Right lobe of liver (tissue), 6 donors: ENCODE measurements around the gene ALDH8A1. TPM values are rescaled to one million over a fixed set of nuclear protein-coding genes. Genes with fewer than 3 reads are reported as not detected.

Source experiments
- ATAC-seq, 4 donors: fragments of 200-7000 bp; cut with Tn5 transposase; one replicate each; pipeline ENCODE4 v1.9.1; 2020; ENCODE audit warnings: mild to moderate bottlenecking in 4 of 4, moderate library complexity in 4 of 4
- DNase-seq, 3 donors: peaks; one replicate each; pipeline ENCODE4 v3.0.0-alpha.2; 2020
- H3K27ac ChIP-seq, 3 donors: fragments of 200-600 bp; one replicate each; pipeline ENCODE4 v1.8.0; 2022
- H3K27me3 ChIP-seq, 2 donors: fragments of 200-600 bp; one replicate each; pipeline ENCODE4 v1.8.0; 2022
- H3K36me3 ChIP-seq, 4 donors: fragments of 200-600 bp; sonication (generic) in 1 of 4; one replicate each; pipeline versions ENCODE4 v1.5.1 to v1.8.0; 2017 to 2022; ENCODE audit warnings: control low read depth in 1 of 4
- H3K4me1 ChIP-seq, 4 donors: fragments of 200-600 bp; sonication (generic) in 1 of 4; one replicate each; pipeline versions ENCODE4 v1.5.1 to v1.8.0; 2017 to 2022; ENCODE audit warnings: control low read depth in 1 of 4
- H3K4me3 ChIP-seq, 3 donors: fragments of 200-600 bp; one replicate each; pipeline ENCODE4 v1.8.0; 2022
- H3K9me3 ChIP-seq, 4 donors: fragments of 200-600 bp; sonication (generic) in 1 of 4; one replicate each; pipeline versions ENCODE4 v1.5.1 to v1.8.0; 2017 to 2022; ENCODE audit warnings: control low read depth in 1 of 4
- POLR2A ChIP-seq: fragments of 450-650 bp; IDR thresholded peaks from one replicate; pipeline ENCODE4 v1.6.1; 2017; ENCODE audit warnings: antibody characterized with exemption, mild to moderate bottlenecking
- WGBS: methylation state at CpG from one replicate; pipeline ENCODE4 v1.1.6; 2018; ENCODE audit warnings: low coverage, low lambda C conversion rate; ENCODE audit not compliant: insufficient coverage; ENCODE audit errors: missing lambda C conversion rate; 5-methylcytosine and 5-hydroxymethylcytosine counted together
- intact Hi-C, 2 donors: fragments of 100-400 bp; cut with DNase I; formaldehyde crosslinking; loops; one replicate each; pipeline versions ENCODE4 v1.11.2 to v1.14.1; 2022
- total RNA-seq, 6 experiments: library from RNA; depleted of rRNA in 2 of 6; stranded (reverse); fragments of >200 nt in 2 of 6; fragmentation: NEBNext Ultra II Directional in 3 of 6; extraction: Animal tissue kit (Norgen Biotek cat#: 25700) in 3 of 6; gene quantifications; one replicate each; pipeline versions ENCODE4 v1.1.0 to v1.2.4, GENCODE V29; 2016 to 2023
- TF ChIP-seq, protein P1 (sequence below), 4 donors: fragments of 200-600 bp in 3 of 4; fragments of 450-650 bp in 1 of 4; IDR thresholded peaks; one replicate each; pipeline versions ENCODE4 v1.5.1 to v1.8.0; 2016 to 2022; ENCODE audit warnings: antibody characterized with exemption in 4 of 4, mild to moderate bottlenecking in 2 of 4
- donor health status: DM: no; HTN: yes; CAD: no.
- donor health status: DM: no; HTN: no; CAD: no.
- donor health status: DM: no; HTN: no; CAD: no.
- donor health status: DM: no; HTN: yes; CAD: no.
- donor health status: DM: no; HTN: yes; CAD: no.

The ALDH8A1 gene
- total RNA-seq, 6 experiments from 2014 or later: 91.4 to 175 (median 166) TPM

DNA sequence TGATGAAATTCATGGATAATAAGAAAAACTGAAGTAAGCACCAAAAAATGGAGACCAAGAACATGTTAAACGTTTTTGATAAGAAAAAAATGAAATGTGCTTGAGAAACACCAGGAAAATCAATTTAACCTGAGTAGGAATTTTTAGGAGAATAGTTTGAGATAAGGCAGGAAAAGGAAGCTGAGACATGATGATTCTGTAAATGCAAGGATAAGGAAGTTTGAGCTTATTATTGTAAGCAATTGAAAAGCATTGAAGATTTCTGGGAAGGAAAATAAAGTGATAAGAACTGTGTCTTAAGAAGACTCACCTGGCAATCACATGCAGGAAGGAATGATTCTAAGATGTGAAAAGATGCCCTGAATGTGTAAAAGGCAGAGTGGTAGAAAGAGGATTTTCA lies 66.6 kb downstream of the ALDH8A1 start:
- Histone ChIP-seq H3K4me1 (no peaks in the 10 kb centered on the region), H3K9me3 (no peaks in the 10 kb centered on the region), H3K27ac (no peak overlapping the region), H3K36me3 (no peaks in the 10 kb centered on the region), H3K4me3 (no peak overlapping the region), H3K27me3 (no peaks in the 10 kb centered on the region)
- no peak for TF ChIP-seq POLR2A
- TF ChIP-seq, protein P1, sequence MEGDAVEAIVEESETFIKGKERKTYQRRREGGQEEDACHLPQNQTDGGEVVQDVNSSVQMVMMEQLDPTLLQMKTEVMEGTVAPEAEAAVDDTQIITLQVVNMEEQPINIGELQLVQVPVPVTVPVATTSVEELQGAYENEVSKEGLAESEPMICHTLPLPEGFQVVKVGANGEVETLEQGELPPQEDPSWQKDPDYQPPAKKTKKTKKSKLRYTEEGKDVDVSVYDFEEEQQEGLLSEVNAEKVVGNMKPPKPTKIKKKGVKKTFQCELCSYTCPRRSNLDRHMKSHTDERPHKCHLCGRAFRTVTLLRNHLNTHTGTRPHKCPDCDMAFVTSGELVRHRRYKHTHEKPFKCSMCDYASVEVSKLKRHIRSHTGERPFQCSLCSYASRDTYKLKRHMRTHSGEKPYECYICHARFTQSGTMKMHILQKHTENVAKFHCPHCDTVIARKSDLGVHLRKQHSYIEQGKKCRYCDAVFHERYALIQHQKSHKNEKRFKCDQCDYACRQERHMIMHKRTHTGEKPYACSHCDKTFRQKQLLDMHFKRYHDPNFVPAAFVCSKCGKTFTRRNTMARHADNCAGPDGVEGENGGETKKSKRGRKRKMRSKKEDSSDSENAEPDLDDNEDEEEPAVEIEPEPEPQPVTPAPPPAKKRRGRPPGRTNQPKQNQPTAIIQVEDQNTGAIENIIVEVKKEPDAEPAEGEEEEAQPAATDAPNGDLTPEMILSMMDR (IDR thresholded peaks at IDR 0.05): no peak
- ATAC-seq (no peak), DNase-seq (no peak)
- intact Hi-C loops: no loop called here
- 0% methylated on average over 1 of the region's 1 CpG for WGBS

DNA sequence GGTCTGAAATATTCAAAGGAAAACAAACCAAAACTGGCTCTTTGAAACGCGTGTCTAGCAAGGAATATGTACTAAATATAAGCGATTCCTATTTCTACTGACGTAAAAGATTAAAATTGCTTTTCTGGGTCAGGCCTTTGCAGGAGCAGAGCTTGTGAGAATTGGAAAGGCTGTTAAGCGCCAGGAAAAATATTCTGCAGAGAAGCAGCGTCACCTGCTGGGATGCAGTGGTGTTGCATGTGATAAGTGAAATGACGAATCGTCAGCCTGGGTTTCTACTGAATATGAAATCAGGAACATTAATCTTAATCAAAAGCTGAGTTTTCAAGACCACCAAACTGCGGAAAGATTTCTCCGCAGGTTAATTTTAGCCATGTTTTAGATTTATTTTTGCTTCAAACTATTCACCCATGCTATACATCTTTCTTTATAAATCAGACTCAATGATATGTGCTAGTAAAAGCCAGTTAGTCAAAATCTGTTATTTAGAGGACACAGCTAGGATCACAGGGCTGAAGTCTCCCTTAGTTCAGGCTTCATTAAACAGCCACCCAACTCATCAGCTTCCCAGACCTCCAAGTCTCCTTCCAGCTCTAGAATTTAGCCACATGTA lies 67.4 kb downstream of the ALDH8A1 start:
- DNase-seq (peak in 2 of 3 donors; percentile 52 to 62), ATAC-seq (peak; percentile 95 to 98 (median 97))
- Histone ChIP-seq H3K4me3 (no peak overlapping the region), H3K9me3 (no peaks in the 10 kb centered on the region), H3K27me3 (no peaks in the 10 kb centered on the region), H3K36me3 (no peaks in the 10 kb centered on the region), H3K4me1 (no peaks in the 10 kb centered on the region), H3K27ac (peak overlapping the region in 1 of 3 donors; percentile 20)
- 5% methylated on average over 10 of the region's 10 CpGs for WGBS
- no peak for TF ChIP-seq POLR2A
- TF ChIP-seq, protein P1 (IDR thresholded peaks at IDR 0.05): peak; percentile 90 to 99 (median 97)
- intact Hi-C loops: no loop called here

DNA sequence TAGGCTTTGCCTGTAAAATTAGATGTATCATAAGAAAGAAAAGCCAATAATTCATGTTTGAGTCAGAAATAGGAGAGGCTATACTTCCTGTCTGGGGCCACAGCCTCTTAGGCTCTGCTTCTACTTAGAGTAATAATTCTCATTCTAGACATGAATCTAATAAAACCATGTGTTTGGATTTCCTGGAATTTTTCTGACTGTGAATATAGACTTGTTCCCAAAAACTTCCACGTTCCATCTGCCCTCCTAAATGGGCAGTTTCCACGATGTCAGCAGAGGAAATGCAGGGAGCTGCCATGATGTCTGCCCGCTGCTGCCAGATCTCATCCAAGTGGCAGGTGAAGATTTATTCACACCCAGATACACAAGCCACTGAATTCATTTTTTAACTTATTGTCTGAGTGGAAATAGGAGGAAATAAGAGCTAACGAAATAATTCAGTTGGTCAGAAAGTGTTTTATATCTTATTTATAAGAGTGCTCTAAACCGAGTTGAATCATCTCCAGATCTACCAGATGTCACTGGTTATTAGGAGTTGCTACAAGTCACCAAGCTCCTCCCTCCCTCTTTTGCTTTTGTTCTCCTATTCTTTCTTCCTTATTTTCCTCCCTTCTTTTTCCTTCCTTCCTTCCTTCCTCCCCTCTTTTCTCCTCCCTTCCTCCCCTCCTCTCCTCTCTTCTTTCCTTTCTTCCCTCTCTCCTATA lies 69.3 kb downstream of the ALDH8A1 start:
- DNase-seq (no peak), ATAC-seq (no peak)
- TF ChIP-seq, protein P1 (IDR thresholded peaks at IDR 0.05): no peak
- no peak for TF ChIP-seq POLR2A
- Histone ChIP-seq H3K27me3 (no peaks in the 10 kb centered on the region), H3K27ac (no peak overlapping the region), H3K4me1 (no peaks in the 10 kb centered on the region), H3K36me3 (no peaks in the 10 kb centered on the region), H3K4me3 (no peak overlapping the region), H3K9me3 (no peaks in the 10 kb centered on the region)
- intact Hi-C loops: no loop called here
- WGBS: 65% methylated on average over 5 of the region's 5 CpGs

DNA sequence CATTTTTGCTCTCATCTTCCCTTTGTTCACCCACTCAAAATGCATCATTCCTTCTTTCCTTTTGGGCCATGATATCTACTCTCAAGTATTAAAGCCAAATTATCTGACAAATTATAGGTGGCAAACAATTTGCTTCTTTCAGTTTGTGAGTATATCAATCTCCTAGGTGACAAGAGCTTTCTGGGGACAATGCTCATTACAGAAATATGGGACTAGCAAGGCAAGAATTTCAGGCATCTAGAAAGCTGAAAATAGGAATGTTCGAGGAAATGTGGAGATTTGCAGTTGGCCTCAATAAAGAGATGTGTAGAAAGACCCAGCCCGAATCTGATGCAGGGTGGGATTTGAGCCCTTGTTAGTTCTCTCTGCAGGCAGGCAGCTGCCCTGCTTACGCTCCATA lies 71.8 kb downstream of the ALDH8A1 start:
- H3K27me3 ChIP-seq: no peaks in the 10 kb centered on the region
- H3K4me3 ChIP-seq: no peak overlapping the region
- intact Hi-C loops: loop anchor here (5.0 to 10.0 kb wide), 2 partner anchors 53 to 721 kb away; no protein-coding TSS in a partner anchor
- no peaks in the 10 kb centered on the region for H3K9me3 ChIP-seq
- peaks cover 0 to 5% (median 0%) of the 10 kb centered on the region in 4 donors for H3K4me1 ChIP-seq
- H3K36me3 ChIP-seq: no peaks in the 10 kb centered on the region
- TF ChIP-seq, protein P1 (IDR thresholded peaks at IDR 0.05): no peak
- no peak for TF ChIP-seq POLR2A
- DNase-seq (no peak), ATAC-seq (no peak)
- no peak overlapping the region for H3K27ac ChIP-seq
- WGBS: 62% methylated on average over 3 of the region's 3 CpGs
